ENCODE data around the gene DHRS13.

The DHRS13 gene

GRCh38 chr17:28949185-28950016 is 46.5 kb upstream of the DHRS13 start:
- peak overlapping the region; percentile 93 for H3K4me3 ChIP-seq (ENCODE audit: low read depth, low read length)
- TF ChIP-seq CTCF (IDR thresholded peaks at IDR 0.05; ENCODE audit: low read depth, low read length, missing control alignments) = no peak
- DNase-seq (ENCODE audit: low read depth) = no peak
- in situ Hi-C loops (cut with HindIII; ENCODE audit: low sequenced_read_pairs) = no loop called here

GRCh38 chr17:28948873-28949184 is 46.0 kb upstream of the DHRS13 start:
- in situ Hi-C loops (cut with HindIII; ENCODE audit: low sequenced_read_pairs) = no loop called here
- DNase-seq (ENCODE audit: low read depth) = no peak

GRCh38 chr17:28948342-28948741 is 45.5 kb upstream of the DHRS13 start:
- in situ Hi-C loops (cut with HindIII; ENCODE audit: low sequenced_read_pairs) = no loop called here
- no peak for DNase-seq (ENCODE audit: low read depth)
- no peak for TF ChIP-seq CTCF (IDR thresholded peaks at IDR 0.05; ENCODE audit: low read depth, low read length, missing control alignments)
- H3K4me3 ChIP-seq (ENCODE audit: low read depth, low read length) = peak overlapping the region; percentile 93

More at GRCh38 chr17:28948873-28949184, 46.0 kb upstream of the DHRS13 start:
- no peak for TF ChIP-seq CTCF (IDR thresholded peaks at IDR 0.05; ENCODE audit: low read depth, low read length, missing control alignments)
- H3K4me3 ChIP-seq (ENCODE audit: low read depth, low read length) = peak overlapping the region; percentile 93

- no peak for TF ChIP-seq CTCF (IDR thresholded peaks at IDR 0.05; ENCODE audit: low read depth, low read length, missing control alignments)
- DNase-seq (ENCODE audit: low read depth) = no peak
- peak overlapping the region; percentile 93 for H3K4me3 ChIP-seq (ENCODE audit: low read depth, low read length)
- in situ Hi-C loops (cut with HindIII; ENCODE audit: low sequenced_read_pairs) = no loop called here
Measured at GRCh38 chr17:28947639-28948038, 44.8 kb upstream of the DHRS13 start.

- no peak overlapping the region for H3K4me3 ChIP-seq (ENCODE audit: low read depth, low read length)
- no peak for TF ChIP-seq CTCF (IDR thresholded peaks at IDR 0.05; ENCODE audit: low read depth, low read length, missing control alignments)
- DNase-seq (ENCODE audit: low read depth) = peak; percentile 82
- in situ Hi-C loops (cut with HindIII; ENCODE audit: low sequenced_read_pairs) = no loop called here
Measured at GRCh38 chr17:28946239-28946638, 43.4 kb upstream of the DHRS13 start.

GRCh38 chr17:28944862-28945741 is 42.2 kb upstream of the DHRS13 start:
- TF ChIP-seq CTCF (IDR thresholded peaks at IDR 0.05; ENCODE audit: low read depth, low read length, missing control alignments) = no peak
- no peak overlapping the region for H3K4me3 ChIP-seq (ENCODE audit: low read depth, low read length)
- in situ Hi-C loops (cut with HindIII; ENCODE audit: low sequenced_read_pairs) = no loop called here
- peak; percentile 71 for DNase-seq (ENCODE audit: low read depth)
